SU-DHL-6 (cell line): ENCODE data around the gene NOD1.

Experiments used
- H2AFZ ChIP-seq: fragments of 200-600 bp; sonication (generic); 2 replicates; pipeline ENCODE4 v1.6.1; 2014; ENCODE audit warnings: low read depth, mild to moderate bottlenecking, moderate library complexity, mixed read lengths, antibody characterized with exemption, low read length; ENCODE audit not compliant: severe bottlenecking
- H3F3A ChIP-seq: fragments of 200-600 bp; shearing (Covaris generic); 2 replicates; pipeline ENCODE4 v1.6.0; 2016; ENCODE audit warnings: antibody characterized with exemption, mild to moderate bottlenecking; ENCODE audit not compliant: insufficient read depth
- H3K27ac ChIP-seq: fragments of 200-600 bp; sonication (generic); 2 replicates; pipeline ENCODE4 v1.5.1; 2016; ENCODE audit warnings: low read depth, mild to moderate bottlenecking, low read length, moderate library complexity, mixed read lengths
- H3K27me3 ChIP-seq: fragments of 200-600 bp; sonication (generic), shearing (Covaris generic); 2 replicates; pipeline ENCODE4 v1.6.0; 2014; ENCODE audit warnings: mild to moderate bottlenecking, low read length
- H3K36me3 ChIP-seq: fragments of 200-600 bp; sonication (generic); 2 replicates; pipeline ENCODE4 v1.6.1; 2014; ENCODE audit warnings: mild to moderate bottlenecking, low read length, mixed read lengths
- H3K4me2 ChIP-seq: fragments of 300-600, 200-600 bp; shearing (Covaris generic), sonication (generic); 2 replicates; pipeline ENCODE4 v1.6.0; 2014; ENCODE audit warnings: low read length, low read depth, mild to moderate bottlenecking; ENCODE audit not compliant: poor library complexity, severe bottlenecking
- H3K4me3 ChIP-seq: fragments of 200-600 bp; sonication (generic); 2 replicates; pipeline ENCODE4 v1.5.1; 2014; ENCODE audit warnings: antibody characterized with exemption, low read length, mild to moderate bottlenecking, mixed read lengths; ENCODE audit not compliant: insufficient read depth, poor library complexity, severe bottlenecking
- H3K79me2 ChIP-seq: fragments of 200-600 bp; sonication (generic); 2 replicates; pipeline ENCODE4 v1.6.1; 2014; ENCODE audit warnings: mild to moderate bottlenecking, low read length, moderate library complexity; ENCODE audit not compliant: insufficient read depth
- H3K9ac ChIP-seq: fragments of 200-600 bp; sonication (generic); 2 replicates; pipeline ENCODE4 v1.7.0; 2014; ENCODE audit warnings: mild to moderate bottlenecking, low read length
- H3K9me2 ChIP-seq: fragments of 200-600 bp; sonication (generic); replicated peaks from 2 replicates; pipeline ENCODE4 v1.6.1; 2014; ENCODE audit warnings: low read length; ENCODE audit not compliant: insufficient read depth
- H3K9me3 ChIP-seq: fragments of 200-600 bp; sonication (generic); 2 replicates; pipeline ENCODE4 v1.6.1; 2014; ENCODE audit warnings: low read length, mixed read lengths; ENCODE audit not compliant: insufficient read depth
- H4K20me1 ChIP-seq: fragments of 200-600 bp; sonication (generic); 2 replicates; pipeline ENCODE4 v1.6.1; 2014; ENCODE audit warnings: low read depth, mild to moderate bottlenecking, antibody characterized with exemption, low read length, moderate library complexity, mixed read lengths
- EZH2phosphoT487 ChIP-seq: fragments of 200-600 bp; sonication (generic), shearing (Covaris generic); conservative IDR thresholded peaks from 2 replicates; pipeline ENCODE4 v1.6.1; 2018; ENCODE audit warnings: mild to moderate bottlenecking, antibody characterized with exemption, low read length, moderate library complexity, mixed read lengths
- TF ChIP-seq, protein P1 (sequence below): fragments of 200-600 bp; sonication (generic); IDR thresholded peaks from one replicate; pipeline ENCODE4 v1.5.1; 2017; ENCODE audit warnings: antibody characterized with exemption, mild to moderate bottlenecking, low read length, moderate library complexity; ENCODE audit not compliant: insufficient read depth, poor library complexity, severe bottlenecking

The NOD1 gene

DNA sequence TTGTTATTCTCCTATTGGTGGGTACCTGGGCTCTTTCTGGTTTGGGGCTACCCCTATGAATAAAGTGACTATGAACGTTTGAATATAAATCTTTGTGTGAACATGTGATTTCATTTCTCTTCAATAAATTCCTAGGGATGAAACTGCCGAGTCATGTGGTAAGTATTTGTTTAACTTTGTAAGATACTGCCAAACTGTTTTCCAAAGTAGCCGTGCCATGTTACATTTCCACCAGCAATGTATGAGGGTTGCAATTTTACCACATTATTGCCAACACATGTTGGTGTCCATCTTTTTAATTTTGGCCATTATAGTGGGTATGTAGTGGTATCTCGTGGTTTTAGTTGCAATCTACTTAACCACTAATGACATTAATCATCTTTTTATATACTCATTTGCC is 99.5 kb downstream of the NOD1 start:
- Histone ChIP-seq H3K27ac (no peak overlapping the region), H3K4me2 (no peak overlapping the region), H3K4me3 (no peak overlapping the region), H2AFZ (no peak overlapping the region), H3K36me3 (no peaks in the 10 kb centered on the region), H3K27me3 (no peaks in the 10 kb centered on the region), H3K9me3 (no peaks in the 10 kb centered on the region), H3K9ac (no peak overlapping the region), H4K20me1 (no peaks in the 10 kb centered on the region), H3K79me2 (no peaks in the 10 kb centered on the region), H3F3A (no peaks in the 10 kb centered on the region), H3K9me2 (no peaks in the 10 kb centered on the region)
- TF ChIP-seq, protein P1, sequence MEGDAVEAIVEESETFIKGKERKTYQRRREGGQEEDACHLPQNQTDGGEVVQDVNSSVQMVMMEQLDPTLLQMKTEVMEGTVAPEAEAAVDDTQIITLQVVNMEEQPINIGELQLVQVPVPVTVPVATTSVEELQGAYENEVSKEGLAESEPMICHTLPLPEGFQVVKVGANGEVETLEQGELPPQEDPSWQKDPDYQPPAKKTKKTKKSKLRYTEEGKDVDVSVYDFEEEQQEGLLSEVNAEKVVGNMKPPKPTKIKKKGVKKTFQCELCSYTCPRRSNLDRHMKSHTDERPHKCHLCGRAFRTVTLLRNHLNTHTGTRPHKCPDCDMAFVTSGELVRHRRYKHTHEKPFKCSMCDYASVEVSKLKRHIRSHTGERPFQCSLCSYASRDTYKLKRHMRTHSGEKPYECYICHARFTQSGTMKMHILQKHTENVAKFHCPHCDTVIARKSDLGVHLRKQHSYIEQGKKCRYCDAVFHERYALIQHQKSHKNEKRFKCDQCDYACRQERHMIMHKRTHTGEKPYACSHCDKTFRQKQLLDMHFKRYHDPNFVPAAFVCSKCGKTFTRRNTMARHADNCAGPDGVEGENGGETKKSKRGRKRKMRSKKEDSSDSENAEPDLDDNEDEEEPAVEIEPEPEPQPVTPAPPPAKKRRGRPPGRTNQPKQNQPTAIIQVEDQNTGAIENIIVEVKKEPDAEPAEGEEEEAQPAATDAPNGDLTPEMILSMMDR = no peak
- no peak for TF ChIP-seq EZH2phosphoT487

DNA sequence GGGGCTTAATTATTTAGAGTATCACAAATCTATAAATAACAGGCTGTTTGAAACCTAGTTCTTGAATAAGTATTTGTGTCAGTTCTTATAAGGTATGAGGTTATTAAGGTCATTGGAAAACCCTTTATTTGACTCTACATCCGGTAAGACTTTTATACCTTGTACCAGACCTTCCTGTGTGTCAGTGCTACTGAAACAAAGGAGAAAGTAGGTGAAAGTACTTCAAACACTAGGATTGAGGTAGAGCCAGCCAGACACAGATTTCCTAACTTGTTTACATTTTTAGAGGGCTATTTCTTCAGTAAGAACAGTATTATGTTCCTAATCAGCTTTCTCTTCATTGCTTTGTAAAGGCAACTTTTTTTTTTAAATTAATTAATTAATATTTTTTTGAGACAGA is 100.3 kb downstream of the NOD1 start:
- no peak overlapping the region for H3K4me2 ChIP-seq
- TF ChIP-seq, protein P1 = no peak
- TF ChIP-seq EZH2phosphoT487 = no peak
- H4K20me1 ChIP-seq = no peaks in the 10 kb centered on the region
- H3K9me2 ChIP-seq = no peaks in the 10 kb centered on the region
- no peaks in the 10 kb centered on the region for H3K27me3 ChIP-seq
- H3K9ac ChIP-seq = no peak overlapping the region
- H3K79me2 ChIP-seq = no peaks in the 10 kb centered on the region
- H3K36me3 ChIP-seq = no peaks in the 10 kb centered on the region
- H3K4me3 ChIP-seq = no peak overlapping the region
- H3F3A ChIP-seq = no peaks in the 10 kb centered on the region
- H3K9me3 ChIP-seq = no peaks in the 10 kb centered on the region
- H3K27ac ChIP-seq = no peak overlapping the region
- H2AFZ ChIP-seq = no peak overlapping the region
